GM21529 (cell line): ENCODE measurements around the gene SEC22B.
"Not testable (repeated sequence)": the region's sequence is repeated elsewhere in the genome, so short reads cannot be mapped to it uniquely, and the experiment has no call there.

Experiments
- ATAC-seq: cut with Tn5 transposase; IDR thresholded peaks from one replicate; pipeline ENCODE4 v1.9.1; 2021; ENCODE audit not compliant: unreplicated experiment

Gene SEC22B

DNA sequence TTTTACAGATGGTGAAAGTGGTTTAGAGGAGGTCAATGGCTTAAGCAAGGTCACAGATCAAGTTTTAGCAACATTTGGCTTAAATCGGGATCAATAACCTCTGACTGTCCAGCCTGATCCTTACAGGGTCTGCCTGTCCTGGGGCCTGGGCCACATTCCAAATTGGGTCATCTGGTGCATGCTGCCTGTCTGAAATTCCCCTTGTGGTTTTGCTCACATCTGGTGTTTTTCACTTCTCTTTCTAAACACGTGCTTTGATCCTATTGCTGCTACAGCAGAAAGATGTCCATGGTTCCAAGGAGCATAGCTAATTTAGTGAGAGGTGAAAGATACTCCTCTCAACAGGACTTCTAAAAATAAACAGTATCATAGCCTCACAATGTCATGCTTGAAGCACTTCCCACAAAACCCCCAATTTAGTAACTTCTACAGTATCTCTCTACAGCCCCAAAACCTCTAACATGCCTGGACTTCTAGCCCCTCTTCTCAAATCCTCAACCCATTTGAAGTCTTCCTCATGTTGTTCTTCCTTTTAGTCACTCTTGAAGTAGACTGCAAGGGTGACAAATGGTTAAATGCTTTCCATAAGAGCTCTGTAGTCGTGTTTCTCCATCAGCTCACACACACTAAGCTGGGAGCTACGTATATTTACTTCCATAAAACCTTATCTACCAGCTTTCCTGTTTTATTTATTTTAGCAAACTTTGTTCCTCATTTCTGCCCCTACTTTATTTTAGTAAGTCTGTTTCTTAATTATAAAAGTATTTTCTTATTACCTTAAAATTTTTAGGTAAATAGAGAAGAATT lies 58.7 kb downstream of the SEC22B start:
- peak; percentile 57 for ATAC-seq

DNA sequence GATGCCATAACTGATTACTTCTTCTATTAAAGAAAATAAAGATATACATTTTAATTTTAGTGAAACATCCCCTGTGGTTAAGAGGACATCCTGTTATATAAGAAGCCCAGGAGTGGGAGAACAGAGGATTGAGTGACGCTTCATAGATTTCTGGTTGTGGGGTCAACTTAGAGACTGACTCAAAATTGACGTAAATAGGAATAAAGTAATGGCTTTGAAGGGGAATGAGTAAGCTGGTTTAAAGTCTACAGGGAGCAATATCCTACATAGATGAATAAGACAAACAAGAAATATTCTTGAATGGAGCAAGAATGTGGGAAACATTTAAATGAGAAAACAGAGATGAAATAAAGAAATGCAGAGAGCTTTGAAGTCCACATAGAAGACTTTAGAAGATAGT lies 60.2 kb downstream of the SEC22B start:
- ATAC-seq: not testable (repeated sequence)

DNA sequence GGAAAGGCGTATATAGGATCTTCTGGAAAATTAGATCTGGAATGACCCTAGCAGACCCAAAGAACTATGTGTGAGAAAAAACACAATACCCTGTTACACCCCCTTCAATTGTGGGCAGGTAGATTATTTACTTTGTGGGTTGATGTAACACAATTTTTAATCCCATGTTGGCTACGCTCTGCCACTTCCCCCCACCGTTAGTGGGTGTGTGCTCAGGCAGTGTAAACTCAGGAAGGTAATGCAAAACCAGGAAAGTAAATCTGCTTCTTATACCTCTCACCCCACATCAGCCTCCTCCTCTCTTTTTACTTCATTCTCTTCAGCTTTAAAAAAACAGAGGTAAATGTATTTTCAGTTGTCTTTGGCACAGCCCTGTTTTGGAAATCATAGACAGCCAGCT lies 63.2 kb downstream of the SEC22B start:
- not testable (repeated sequence) for ATAC-seq

DNA sequence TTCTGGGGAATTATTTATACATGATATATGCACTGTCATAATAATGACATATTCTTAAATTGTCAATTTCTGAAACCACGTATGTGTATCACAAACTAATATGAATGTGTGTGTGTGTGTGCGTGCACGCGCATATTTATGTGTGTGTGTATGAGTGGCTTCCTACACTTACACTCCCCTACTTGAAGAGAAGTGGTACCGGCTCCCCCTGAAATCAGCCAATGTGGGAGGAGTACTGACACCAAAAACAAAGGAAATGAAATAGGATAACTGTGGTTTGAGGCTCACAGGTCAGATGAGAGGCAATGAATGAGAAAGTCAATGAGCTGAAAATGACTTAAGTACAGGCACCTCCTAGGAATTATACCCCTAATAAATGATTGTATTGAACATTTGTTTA lies 64.1 kb downstream of the SEC22B start:
- not testable (repeated sequence) for ATAC-seq

DNA sequence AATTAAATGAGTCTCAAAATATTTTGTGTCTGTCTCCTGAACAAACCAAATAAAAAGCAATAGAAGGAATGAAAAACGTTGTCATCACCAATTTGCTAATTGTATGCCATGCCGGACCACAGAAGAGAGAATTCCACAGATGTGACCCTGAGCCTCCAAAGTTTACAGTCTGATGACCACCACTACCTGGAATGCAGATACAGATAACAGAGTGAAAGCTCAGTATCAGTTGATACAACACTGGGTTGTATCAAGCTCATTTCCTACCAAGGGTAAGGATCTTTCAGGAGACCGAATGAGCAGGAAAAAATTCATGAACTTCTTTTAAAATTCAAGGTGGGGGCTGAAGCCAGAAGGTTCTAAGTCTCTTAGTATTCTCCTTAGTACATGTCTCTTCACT lies 64.5 kb downstream of the SEC22B start:
- not testable (repeated sequence) for ATAC-seq

DNA sequence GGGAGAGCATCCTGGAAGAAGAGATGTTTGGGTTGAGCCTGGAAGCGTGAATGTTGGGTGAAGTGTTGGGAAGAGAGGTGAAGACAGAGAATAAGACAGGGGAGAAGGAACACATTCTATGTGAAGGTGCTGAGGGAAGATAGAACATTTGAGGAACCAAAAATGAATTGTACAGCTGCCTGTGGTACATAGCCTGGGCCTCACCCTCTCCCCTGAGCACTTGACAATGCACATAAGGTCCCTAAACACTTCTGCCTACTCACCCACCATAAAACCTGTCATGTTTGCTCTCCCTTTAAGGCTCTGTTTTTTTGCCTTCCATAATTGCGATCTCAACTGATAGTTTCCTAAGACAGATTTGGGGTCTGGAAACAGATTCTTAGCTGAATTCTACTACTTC lies 65.3 kb downstream of the SEC22B start:
- not testable (repeated sequence) for ATAC-seq

DNA sequence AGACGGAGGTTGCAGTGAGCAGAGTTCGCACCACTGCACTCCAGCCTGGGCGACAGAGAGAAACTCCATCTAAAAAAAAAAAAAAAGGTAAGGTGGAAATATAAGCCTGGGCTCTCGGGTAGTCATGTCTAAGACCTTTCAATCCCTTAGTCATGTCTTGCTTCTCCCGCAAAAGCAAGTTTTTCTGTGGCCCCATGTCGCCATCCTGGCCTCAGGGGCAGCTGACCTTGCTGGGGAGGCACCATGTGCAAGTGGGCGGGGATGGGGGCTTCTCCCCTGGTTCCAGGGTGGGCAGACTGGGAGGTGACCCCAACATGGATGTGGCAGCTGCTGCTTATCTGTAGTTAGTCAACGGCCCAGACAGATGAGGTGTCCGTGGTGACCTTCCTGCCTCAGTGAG lies 66.7 kb downstream of the SEC22B start:
- not testable (repeated sequence) for ATAC-seq

DNA sequence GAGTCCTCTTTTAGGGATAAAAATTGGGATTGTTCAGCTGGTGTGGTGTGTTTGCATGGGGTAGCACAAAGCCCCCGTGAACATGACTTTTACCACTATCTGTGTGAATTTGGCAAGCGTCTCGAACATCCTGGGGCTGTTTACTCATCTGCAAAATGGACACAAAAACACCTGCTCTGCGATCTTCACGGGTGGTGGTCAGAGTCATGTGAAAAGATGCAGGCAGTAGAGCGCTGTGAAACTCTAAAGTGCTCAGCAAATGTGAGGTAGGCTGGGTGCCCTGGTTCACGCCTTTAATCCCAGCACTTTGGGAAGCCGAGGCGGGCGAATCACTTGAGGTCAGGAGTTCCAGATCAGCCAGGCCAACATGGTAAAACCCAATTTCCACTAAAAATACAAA lies 67.1 kb downstream of the SEC22B start:
- not testable (repeated sequence) for ATAC-seq

DNA sequence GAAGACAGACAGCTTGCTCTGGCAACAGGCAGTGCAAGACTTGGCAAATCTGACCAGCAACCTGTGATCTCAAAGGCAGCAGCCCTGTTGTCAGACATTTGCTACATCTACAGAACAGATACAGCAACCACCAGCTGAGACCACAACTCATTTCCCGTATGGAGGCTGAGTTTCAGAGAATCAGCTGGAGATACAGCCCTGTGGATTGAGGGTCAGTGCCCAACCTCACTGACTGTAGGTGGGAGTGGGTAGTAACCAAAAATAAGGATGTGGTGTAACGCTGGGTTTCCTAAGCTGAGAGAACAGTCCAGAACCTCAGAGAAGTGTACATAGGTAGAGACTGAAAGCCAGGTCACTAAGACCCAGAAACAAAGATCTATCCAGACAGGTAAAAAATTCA lies 71.0 kb downstream of the SEC22B start:
- ATAC-seq: not testable (repeated sequence)

DNA sequence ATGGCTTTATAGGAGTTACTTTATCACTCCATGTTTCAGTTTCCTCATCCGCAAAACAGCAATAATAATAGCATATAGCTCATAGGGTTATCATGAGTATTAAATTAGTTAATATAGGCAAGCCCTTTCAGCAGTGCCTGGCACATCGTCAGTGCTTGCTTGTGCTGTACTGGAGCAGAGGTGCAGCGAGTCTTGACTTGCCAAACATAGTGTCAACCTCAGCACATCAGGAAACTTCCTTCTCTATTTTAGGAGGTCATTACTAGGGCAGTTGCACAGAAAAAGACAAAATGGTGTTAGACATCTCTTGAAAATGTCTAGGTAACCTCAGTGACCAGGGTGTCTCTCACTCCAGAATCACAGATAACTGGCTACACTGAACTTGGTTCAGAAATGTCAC lies 72.6 kb downstream of the SEC22B start:
- ATAC-seq: not testable (repeated sequence)

DNA sequence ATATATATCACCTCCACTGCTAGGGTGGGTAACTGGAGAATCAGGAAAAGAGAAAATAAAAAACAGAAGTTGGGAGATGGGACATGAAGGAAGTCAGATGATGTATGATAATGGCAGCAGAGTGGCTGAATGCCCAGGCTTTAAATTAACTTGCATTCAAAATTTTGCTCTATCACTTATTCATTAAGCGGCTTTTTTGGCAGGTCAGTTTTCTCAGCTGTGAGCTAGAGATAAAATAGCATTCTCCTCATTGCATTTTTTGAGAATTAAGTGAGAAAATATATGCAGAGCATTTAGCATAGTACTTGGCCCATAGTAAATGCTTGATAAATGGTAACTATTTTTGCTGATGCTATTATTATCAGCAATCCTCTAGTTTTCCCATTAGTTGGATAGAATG lies 74.7 kb downstream of the SEC22B start:
- not testable (repeated sequence) for ATAC-seq
